ENCODE measurements around the gene CTAG1B. TPM values are rescaled to one million over a fixed set of nuclear protein-coding genes. Genes with fewer than 3 reads are reported as not detected.

CTAG1B gene
- total and polyA plus RNA-seq, 12 donors: 0.57 TPM; not detected in 11

- Histone ChIP-seq H3K9me3 (replicated peaks in 1 of 3) (no peaks in the 10 kb centered on the region), H3K4me1 (replicated peaks in 1 of 2) (no peaks in the 10 kb centered on the region), H3K36me3 (replicated peaks in 1 of 2) (no peaks in the 10 kb centered on the region), H3K27ac (no peak overlapping the region), H3K27me3 (no peaks in the 10 kb centered on the region), H3K4me3 (no peak overlapping the region)
- no peak for DNase-seq
- intact Hi-C loops (cut with DNase I): no loop called here
- 87 to 98% (median 92%) methylated on average over 7 to 12 of the region's 12 CpGs for WGBS, 4 donors
- TF ChIP-seq CTCF (IDR thresholded peaks at IDR 0.05) (no peak), POLR2A (IDR thresholded peaks at IDR 0.05) (no peak)
Measured at GRCh38 chrX:154658187-154658586, 39.1 kb upstream of the CTAG1B start.

- intact Hi-C loops (cut with DNase I): no loop called here
- Histone ChIP-seq H3K27me3 (no peaks in the 10 kb centered on the region), H3K4me3 (no peak overlapping the region), H3K9me3 (replicated peaks in 1 of 3) (no peaks in the 10 kb centered on the region), H3K27ac (no peak overlapping the region), H3K4me1 (replicated peaks in 1 of 2) (no peaks in the 10 kb centered on the region), H3K36me3 (replicated peaks in 1 of 2) (no peaks in the 10 kb centered on the region)
- 88 to 94% (median 93%) methylated on average over 14 to 15 of the region's 15 CpGs for WGBS, 4 donors
- DNase-seq: no peak
- TF ChIP-seq POLR2A (IDR thresholded peaks at IDR 0.05) (no peak), CTCF (IDR thresholded peaks at IDR 0.05) (no peak)
Measured at GRCh38 chrX:154657226-154657805, 38.2 kb upstream of the CTAG1B start.

- Histone ChIP-seq H3K36me3 (replicated peaks in 1 of 2) (no peaks in the 10 kb centered on the region), H3K27me3 (peaks cover 5% of the 10 kb centered on the region), H3K4me3 (no peak overlapping the region), H3K9me3 (replicated peaks in 1 of 3) (no peaks in the 10 kb centered on the region), H3K27ac (no peak overlapping the region), H3K4me1 (replicated peaks in 1 of 2) (no peaks in the 10 kb centered on the region)
- intact Hi-C loops (cut with DNase I): no loop called here
- DNase-seq: no peak
- TF ChIP-seq POLR2A (IDR thresholded peaks at IDR 0.05): no peak
- TF ChIP-seq CTCF (IDR thresholded peaks at IDR 0.05): no peak
- 78 to 87% (median 85%) methylated on average over 3 to 11 of the region's 11 CpGs for WGBS, 4 donors
Measured at GRCh38 chrX:154655786-154656185, 36.7 kb upstream of the CTAG1B start.

GRCh38 chrX:154655346-154655745 is 36.3 kb upstream of the CTAG1B start:
- Histone ChIP-seq H3K4me3 (no peak overlapping the region), H3K4me1 (replicated peaks in 1 of 2) (no peaks in the 10 kb centered on the region), H3K9me3 (replicated peaks in 1 of 3) (no peaks in the 10 kb centered on the region), H3K27me3 (peaks cover 5% of the 10 kb centered on the region), H3K27ac (no peak overlapping the region), H3K36me3 (replicated peaks in 1 of 2) (no peaks in the 10 kb centered on the region)
- intact Hi-C loops (cut with DNase I): no loop called here
- TF ChIP-seq POLR2A (IDR thresholded peaks at IDR 0.05) (no peak), CTCF (IDR thresholded peaks at IDR 0.05) (no peak)
- DNase-seq: no peak
- 81 to 89% (median 84%) methylated on average over 5 to 6 of the region's 6 CpGs for WGBS, 4 donors
